ENCODE measurements around the gene ADAD1.
A peak's percentile ranks its signal among the peaks of the same experiment; 100 is the strongest.

Gene ADAD1

GRCh38 chr4:122453384-122453995 is 74.7 kb downstream of the ADAD1 start:
- no peak for DNase-seq (ENCODE audit: low read depth in 1 of 2, low spot score in 1 of 2)

GRCh38 chr4:122456231-122457116 is 77.7 kb downstream of the ADAD1 start, which contains the start of gene IL2:
Gene IL2 (minus strand): TSS chr4:122456725. CDS start chr4:122456440, 285 bp downstream.
- peak in 1 of 2 donors; percentile 58 for DNase-seq (ENCODE audit: low read depth in 1 of 2, low spot score in 1 of 2)

GRCh38 chr4:122458625-122459024 is 79.8 kb downstream of the ADAD1 start:
- DNase-seq (ENCODE audit: low read depth in 1 of 2, low spot score in 1 of 2) = peak in 1 of 2 donors; percentile 66

- DNase-seq (ENCODE audit: low read depth in 1 of 2, low spot score in 1 of 2) = no peak
These were observed 90.6 kb downstream of the ADAD1 start for GRCh38 chr4:122469457-122469856.

GRCh38 chr4:122475233-122475632 is 96.4 kb downstream of the ADAD1 start:
- no peak for DNase-seq (ENCODE audit: low read depth in 1 of 2, low spot score in 1 of 2)

- no peak for DNase-seq (ENCODE audit: low read depth in 1 of 2, low spot score in 1 of 2)
These were observed 97.3 kb downstream of the ADAD1 start for GRCh38 chr4:122476126-122476525.

GRCh38 chr4:122476745-122477144 is 97.9 kb downstream of the ADAD1 start:
- no peak for DNase-seq (ENCODE audit: low read depth in 1 of 2, low spot score in 1 of 2)
